Activated T-helper 2 cell treated with anti-CD3 and anti-CD28 coated beads, Interferon-gamma antibody, Interleukin-2, Interleukin-4, amounts not matched to agents 10 μg/mL and 5 μg/mL and 100 μg/mL, durations not matched to agents 14 hours and 24 hours and 36 hours (primary cell): Measurements from ENCODE around the gene SLC9A9. TPM values are rescaled to one million over a fixed set of nuclear protein-coding genes. Genes with fewer than 3 reads are reported as not detected.

Source experiments
- DNase-seq: peaks from one replicate; pipeline ENCODE4 v3.0.0; 2021; ENCODE audit warnings: low spot score
- H3K27ac Mint-ChIP-seq: one replicate; pipeline ENCODE4 v1.8.0; 2021; ENCODE audit warnings: mixed read lengths
- H3K27me3 Mint-ChIP-seq: one replicate; pipeline ENCODE4 v1.8.0; 2021; ENCODE audit warnings: low read depth, mixed read lengths
- H3K36me3 Mint-ChIP-seq: one replicate; pipeline ENCODE4 v1.8.0; 2021; ENCODE audit warnings: low read depth, mixed read lengths
- H3K4me1 Mint-ChIP-seq: one replicate; pipeline ENCODE4 v1.8.0; 2021; ENCODE audit warnings: low read depth, mixed read lengths
- H3K4me3 Mint-ChIP-seq: one replicate; pipeline ENCODE4 v1.8.0; 2021; ENCODE audit warnings: low read depth, mild to moderate bottlenecking, moderate library complexity, mixed read lengths
- H3K9me3 Mint-ChIP-seq: one replicate; pipeline ENCODE4 v1.8.0; 2021; ENCODE audit warnings: mixed read lengths
- intact Hi-C: fragments of 100-400 bp; cut with micrococcal nuclease; formaldehyde crosslinking; loops from one replicate; pipeline ENCODE4 v1.15.1; 2023
- total RNA-seq: library from RNA; stranded (reverse); gene quantifications from 2 replicates; pipeline ENCODE4 v1.2.3, GENCODE V29; 2022

SLC9A9 gene
- total RNA-seq, 1 donor from 2014 or later: 1.6 TPM

DNA sequence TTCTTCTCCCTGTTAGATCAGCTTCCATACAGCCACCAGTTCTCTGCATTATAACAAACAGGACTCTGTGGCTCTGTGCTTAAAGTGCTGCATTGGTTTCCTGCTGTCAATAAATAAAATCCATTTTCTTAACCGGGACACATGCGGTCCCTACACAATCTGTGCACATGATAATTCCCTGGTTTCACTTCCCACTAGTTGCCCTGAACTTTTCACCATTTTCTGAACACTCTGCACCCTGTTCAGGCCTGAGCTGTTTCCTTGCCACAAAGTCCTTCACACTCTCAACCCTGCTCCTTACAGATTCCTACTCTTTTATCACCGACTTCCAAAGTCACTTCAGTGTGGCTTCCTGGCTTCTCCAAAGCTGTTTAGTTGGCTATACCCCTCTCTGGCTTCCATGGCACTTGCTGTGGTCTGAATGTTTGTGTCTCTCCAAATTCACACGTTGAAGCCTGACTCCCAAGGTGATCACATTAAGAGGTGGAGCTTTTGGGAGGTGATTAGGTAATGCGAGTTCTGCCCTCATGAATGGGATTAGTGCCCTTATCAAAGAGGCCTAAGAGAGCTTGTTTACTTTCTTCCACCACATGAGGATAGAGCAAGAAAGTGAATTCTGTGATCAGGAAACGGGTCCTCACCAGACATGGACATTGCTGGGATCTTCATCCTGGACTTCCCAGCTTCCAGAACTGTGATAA lies 495.3 kb downstream of the SLC9A9 start:
- no peak for DNase-seq
- H3K4me3 Mint-ChIP-seq: no peak overlapping the region
- intact Hi-C loops: no loop called here
- peaks cover 20% of the 10 kb centered on the region for H3K4me1 Mint-ChIP-seq
- no peaks in the 10 kb centered on the region for H3K36me3 Mint-ChIP-seq
- no peaks in the 10 kb centered on the region for H3K9me3 Mint-ChIP-seq
- no peaks in the 10 kb centered on the region for H3K27me3 Mint-ChIP-seq
- no peak overlapping the region for H3K27ac Mint-ChIP-seq

DNA sequence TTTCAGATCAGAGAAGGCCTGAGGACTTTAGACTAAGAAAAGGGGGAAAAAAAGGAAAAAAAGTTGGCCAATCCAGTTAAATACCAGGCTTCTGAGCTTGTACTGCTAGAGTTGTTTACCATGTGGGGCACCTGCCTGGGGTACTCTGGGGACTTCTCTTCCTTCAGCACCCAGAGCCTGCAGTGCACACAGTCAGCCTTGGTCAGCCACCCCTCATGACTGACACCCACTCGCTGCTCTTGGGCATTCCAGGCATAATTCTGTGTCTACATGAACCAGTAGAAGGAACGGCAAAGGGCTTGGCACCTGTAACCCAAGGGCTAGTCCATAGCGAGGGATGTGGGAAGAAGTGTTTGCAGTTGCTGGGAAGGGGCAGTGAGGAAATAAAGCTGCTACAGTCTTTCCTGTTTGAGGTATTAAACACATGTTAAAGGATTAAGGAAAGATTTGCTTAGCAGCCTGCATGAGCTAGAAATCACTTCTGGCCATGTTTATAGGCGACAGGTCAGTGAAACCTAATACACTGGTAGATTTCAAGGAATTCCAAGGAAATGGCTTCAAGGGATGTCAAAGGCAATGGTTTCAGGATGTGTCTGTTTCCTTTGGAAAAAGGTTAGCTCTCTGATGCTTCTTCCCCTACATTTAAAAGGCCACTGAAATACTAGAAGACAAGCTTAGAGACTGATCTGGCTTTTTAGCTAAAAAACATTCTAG lies 496.2 kb downstream of the SLC9A9 start:
- Mint-ChIP-seq H3K4me1 (peaks cover 22% of the 10 kb centered on the region), H3K27ac (no peak overlapping the region), H3K27me3 (no peaks in the 10 kb centered on the region), H3K36me3 (no peaks in the 10 kb centered on the region), H3K9me3 (no peaks in the 10 kb centered on the region), H3K4me3 (no peak overlapping the region)
- DNase-seq: no peak
- intact Hi-C loops: no loop called here

GRCh38 chr3:143351354-143351753 lies 496.9 kb downstream of the SLC9A9 start:
- H3K9me3 Mint-ChIP-seq: no peaks in the 10 kb centered on the region
- intact Hi-C loops: no loop called here
- peaks cover 22% of the 10 kb centered on the region for H3K4me1 Mint-ChIP-seq
- no peaks in the 10 kb centered on the region for H3K36me3 Mint-ChIP-seq
- H3K27me3 Mint-ChIP-seq: no peaks in the 10 kb centered on the region
- H3K4me3 Mint-ChIP-seq: no peak overlapping the region
- no peak for DNase-seq
- no peak overlapping the region for H3K27ac Mint-ChIP-seq

- H3K27me3 Mint-ChIP-seq: no peaks in the 10 kb centered on the region
- intact Hi-C loops: loop anchor here (5.0 kb wide), 1 partner anchor 227 kb away; no protein-coding TSS in a partner anchor
These were observed 498.8 kb downstream of the SLC9A9 start for GRCh38 chr3:143349455-143349854.

DNA sequence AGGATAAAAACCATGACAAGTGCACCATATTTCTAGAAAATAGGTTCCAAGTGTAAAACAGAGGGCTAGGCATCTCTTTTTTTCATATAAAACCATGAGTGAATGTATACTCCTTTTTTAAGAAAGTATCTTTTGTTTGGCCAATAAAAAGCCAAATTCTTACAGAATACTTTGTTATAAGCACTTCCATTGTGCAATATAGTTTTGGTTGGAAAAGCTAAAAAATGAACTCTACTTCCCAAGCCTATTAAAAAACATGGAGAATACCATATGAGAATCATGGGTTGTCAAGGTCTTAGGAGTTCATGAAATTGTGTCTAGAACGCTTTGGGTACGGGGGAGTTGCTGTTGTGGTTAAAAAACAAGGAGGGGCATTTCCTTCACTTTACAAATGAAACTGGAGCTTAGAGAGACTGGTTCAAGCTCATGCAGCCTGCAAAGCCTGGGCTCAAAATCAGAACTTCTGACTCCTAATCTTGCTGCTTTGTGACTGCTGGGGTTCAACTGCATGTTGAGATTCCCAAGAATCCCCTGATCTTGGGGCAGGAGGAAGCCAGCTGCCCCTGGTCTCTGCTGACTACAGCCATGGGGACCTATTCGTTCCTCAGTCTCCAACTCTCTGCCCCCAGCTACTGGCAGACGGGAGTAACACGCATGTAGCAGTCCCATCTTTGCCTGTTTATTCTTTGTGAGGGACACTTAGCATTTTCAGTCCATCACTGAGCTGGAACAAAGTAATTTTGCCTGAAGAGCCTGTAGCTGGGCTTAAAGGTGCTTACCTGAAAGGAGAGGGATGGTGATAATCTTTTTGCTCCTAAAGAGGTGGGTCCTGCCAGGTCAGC lies 499.6 kb downstream of the SLC9A9 start:
- peaks cover 30% of the 10 kb centered on the region for H3K4me1 Mint-ChIP-seq
- no peaks in the 10 kb centered on the region for H3K36me3 Mint-ChIP-seq
- H3K27me3 Mint-ChIP-seq: no peaks in the 10 kb centered on the region
- intact Hi-C loops: loop anchor here (5.0 kb wide), 1 partner anchor 226 kb away; no protein-coding TSS in a partner anchor
- peaks cover 4% of the 10 kb centered on the region for H3K9me3 Mint-ChIP-seq
- H3K4me3 Mint-ChIP-seq: no peak overlapping the region
- H3K27ac Mint-ChIP-seq: no peak overlapping the region
- no peak for DNase-seq

More at GRCh38 chr3:143349455-143349854, 498.8 kb downstream of the SLC9A9 start:
- Mint-ChIP-seq H3K36me3 (no peaks in the 10 kb centered on the region), H3K4me1 (peaks cover 30% of the 10 kb centered on the region), H3K27ac (no peak overlapping the region), H3K9me3 (peaks cover 4% of the 10 kb centered on the region), H3K4me3 (no peak overlapping the region)
- no peak for DNase-seq

- Mint-ChIP-seq H3K36me3 (no peaks in the 10 kb centered on the region), H3K4me3 (no peak overlapping the region), H3K4me1 (peaks cover 23% of the 10 kb centered on the region), H3K9me3 (peaks cover 4% of the 10 kb centered on the region), H3K27ac (no peak overlapping the region), H3K27me3 (peaks cover 3% of the 10 kb centered on the region)
- intact Hi-C loops: loop anchor here (5.0 kb wide), 1 partner anchor 222 kb away; no protein-coding TSS in a partner anchor
- DNase-seq: no peak
These were observed 503.6 kb downstream of the SLC9A9 start for GRCh38 chr3:143344516-143345165.

- Mint-ChIP-seq H3K4me1 (peaks cover 17% of the 10 kb centered on the region), H3K27me3 (peaks cover 3% of the 10 kb centered on the region), H3K36me3 (no peaks in the 10 kb centered on the region), H3K27ac (no peak overlapping the region), H3K9me3 (peaks cover 4% of the 10 kb centered on the region), H3K4me3 (no peak overlapping the region)
- intact Hi-C loops: no loop called here
- no peak for DNase-seq
These were observed 504.3 kb downstream of the SLC9A9 start for GRCh38 chr3:143343944-143344343.

- intact Hi-C loops: no loop called here
- no peak for DNase-seq
- Mint-ChIP-seq H3K27me3 (peaks cover 3% of the 10 kb centered on the region), H3K4me3 (no peak overlapping the region), H3K36me3 (no peaks in the 10 kb centered on the region), H3K4me1 (peaks cover 9% of the 10 kb centered on the region), H3K9me3 (peaks cover 4% of the 10 kb centered on the region), H3K27ac (no peak overlapping the region)
These were observed 505.2 kb downstream of the SLC9A9 start for GRCh38 chr3:143343031-143343430.

DNA sequence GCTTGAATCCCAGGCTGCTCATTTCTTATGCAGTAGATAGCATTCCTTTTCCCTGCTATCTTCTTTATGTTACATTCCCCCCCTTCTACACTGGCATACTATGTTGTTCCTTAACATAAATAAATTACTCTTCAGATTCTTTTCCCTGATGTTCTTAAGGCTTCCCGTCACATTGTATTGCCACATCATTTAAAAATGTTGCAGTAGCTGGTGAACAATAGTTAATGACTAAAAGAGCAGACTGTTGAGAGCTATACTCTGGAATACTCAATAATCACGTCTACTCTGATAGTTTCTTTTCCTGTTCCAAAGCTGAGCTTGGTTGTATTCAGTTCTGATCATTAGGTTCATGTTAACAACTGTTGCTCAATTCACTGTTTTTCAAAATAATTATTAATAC lies 508.8 kb downstream of the SLC9A9 start:
- H3K36me3 Mint-ChIP-seq: no peaks in the 10 kb centered on the region
- H3K4me3 Mint-ChIP-seq: no peak overlapping the region
- no peaks in the 10 kb centered on the region for H3K4me1 Mint-ChIP-seq

DNA sequence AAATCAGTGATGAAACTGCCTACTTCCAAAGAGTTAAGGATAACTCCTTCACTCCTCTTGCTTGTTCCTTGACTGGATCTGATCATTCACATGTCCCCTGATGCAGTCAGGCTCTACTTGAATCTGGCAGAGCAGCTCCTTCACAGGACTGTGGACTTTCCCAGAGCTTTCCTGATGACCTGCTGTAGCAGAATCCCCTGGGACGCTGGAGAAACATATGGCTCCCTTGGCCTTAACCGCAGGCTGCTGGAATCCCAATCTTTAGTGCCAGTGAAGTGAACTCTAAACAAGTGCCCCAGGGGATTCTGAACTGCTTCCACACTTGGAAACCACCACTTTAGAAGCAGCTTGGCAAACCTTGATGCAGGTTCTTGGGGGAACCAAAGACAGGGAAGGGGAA lies 510.9 kb downstream of the SLC9A9 start:
- H3K4me3 Mint-ChIP-seq: no peak overlapping the region
- intact Hi-C loops: no loop called here
- peaks cover 20% of the 10 kb centered on the region for H3K27me3 Mint-ChIP-seq
- H3K27ac Mint-ChIP-seq: no peak overlapping the region
- no peaks in the 10 kb centered on the region for H3K9me3 Mint-ChIP-seq
- H3K4me1 Mint-ChIP-seq: no peaks in the 10 kb centered on the region
- no peaks in the 10 kb centered on the region for H3K36me3 Mint-ChIP-seq
- DNase-seq: no peak

More for the DNA sequence above, 508.8 kb downstream of the SLC9A9 start:
- intact Hi-C loops: no loop called here
- DNase-seq: no peak
- Mint-ChIP-seq H3K27ac (no peak overlapping the region), H3K27me3 (peaks cover 20% of the 10 kb centered on the region), H3K9me3 (no peaks in the 10 kb centered on the region)

DNA sequence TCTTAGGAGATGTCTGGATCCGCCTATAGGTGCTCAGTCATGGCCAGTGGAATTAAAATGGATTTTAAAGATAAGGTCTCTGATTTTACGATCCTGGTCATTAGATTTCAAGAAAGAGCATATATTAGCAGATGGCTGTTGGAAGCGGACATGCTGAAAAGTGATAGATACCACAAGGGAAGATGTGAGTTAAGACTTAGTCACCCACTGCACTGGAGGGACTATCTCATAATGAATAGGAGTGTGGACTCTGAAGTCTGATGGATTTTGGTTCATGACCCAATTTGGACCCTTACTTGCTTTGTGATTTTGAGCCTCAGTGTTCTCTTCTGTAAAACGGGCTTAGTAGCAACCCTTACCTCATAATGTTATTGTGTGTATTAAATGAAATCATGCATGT lies 514.0 kb downstream of the SLC9A9 start:
- Mint-ChIP-seq H3K4me1 (no peaks in the 10 kb centered on the region), H3K27ac (no peak overlapping the region), H3K27me3 (peaks cover 27% of the 10 kb centered on the region), H3K36me3 (no peaks in the 10 kb centered on the region), H3K9me3 (no peaks in the 10 kb centered on the region), H3K4me3 (no peak overlapping the region)
- intact Hi-C loops: no loop called here
- no peak for DNase-seq

- DNase-seq: no peak
- no peak overlapping the region for H3K27ac Mint-ChIP-seq
- no peak overlapping the region for H3K4me3 Mint-ChIP-seq
- no peaks in the 10 kb centered on the region for H3K36me3 Mint-ChIP-seq
- H3K27me3 Mint-ChIP-seq: peaks cover 27% of the 10 kb centered on the region
- H3K4me1 Mint-ChIP-seq: no peaks in the 10 kb centered on the region
- intact Hi-C loops: no loop called here
- H3K9me3 Mint-ChIP-seq: no peaks in the 10 kb centered on the region
These were observed 514.9 kb downstream of the SLC9A9 start for GRCh38 chr3:143333367-143333766.
